GM23338 (cell line): ENCODE results near the gene QRICH1. TPM values are rescaled to one million over a fixed set of nuclear protein-coding genes. Genes with fewer than 3 reads are reported as not detected.

ENCODE experiments used
- ATAC-seq: fragments of 200-7000 bp; cut with Tn5 transposase; 3 replicates; pipeline ENCODE4 v1.9.1; 2020
- DNase-seq: peaks from one replicate; pipeline ENCODE4 v3.0.0-alpha.2; 2015; ENCODE audit warnings: low spot score
- H2AFZ ChIP-seq: fragments of 200-600 bp; sonication (generic); 2 replicates; pipeline ENCODE4 v1.8.0; 2016; ENCODE audit warnings: antibody characterized with exemption, mild to moderate bottlenecking, moderate library complexity
- H3F3A ChIP-seq: fragments of 200-600 bp; sonication (generic); replicated peaks from 2 replicates; pipeline ENCODE4 v1.8.0; 2017; ENCODE audit warnings: antibody characterized with exemption, mixed run types, low read depth
- H3K27ac ChIP-seq: fragments of 200-600 bp; sonication (generic); 2 replicates; pipeline ENCODE4 v1.6.1; 2016; ENCODE audit warnings: low read depth
- H3K27me3 ChIP-seq: fragments of 200-600 bp; sonication (generic); 2 replicates; pipeline ENCODE4 v1.8.0; 2016; ENCODE audit warnings: mild to moderate bottlenecking, mixed run types, moderate library complexity; ENCODE audit not compliant: insufficient read depth
- H3K36me3 ChIP-seq: fragments of 200-600 bp; sonication (generic); 2 replicates; pipeline ENCODE4 v1.8.0; 2016; ENCODE audit warnings: mild to moderate bottlenecking; ENCODE audit not compliant: insufficient read depth
- H3K4me1 ChIP-seq: fragments of 200-600 bp; sonication (generic); 2 replicates; pipeline ENCODE4 v1.8.0; 2016; ENCODE audit warnings: mild to moderate bottlenecking, moderate library complexity; ENCODE audit not compliant: insufficient read depth
- H3K4me2 ChIP-seq: fragments of 200-600 bp; sonication (generic); 2 replicates; pipeline ENCODE4 v1.7.1; 2017; ENCODE audit warnings: mixed run types
- H3K4me3 ChIP-seq: fragments of 200-600 bp; sonication (generic); 2 replicates; pipeline ENCODE4 v1.6.1; 2016; ENCODE audit warnings: mixed run types
- H3K79me2 ChIP-seq: fragments of 200-600 bp; sonication (generic); replicated peaks from 2 replicates; pipeline ENCODE4 v1.8.0; 2017; ENCODE audit warnings: mild to moderate bottlenecking; ENCODE audit not compliant: insufficient read depth
- H3K9me2 ChIP-seq: fragments of 200-600 bp; sonication (generic); 2 replicates; pipeline ENCODE4 v1.8.0; 2017; ENCODE audit not compliant: insufficient read depth
- H4K20me1 ChIP-seq: fragments of 200-600 bp; sonication (generic); replicated peaks from 2 replicates; pipeline ENCODE4 v1.8.0; 2017; ENCODE audit warnings: mild to moderate bottlenecking; ENCODE audit not compliant: insufficient read depth
- H3K27ac Mint-ChIP-seq: 2 replicates; pipeline ENCODE4 v1.8.0; 2020; ENCODE audit warnings: inconsistent platforms, mild to moderate bottlenecking, moderate library complexity, mixed read lengths
- H3K27me3 Mint-ChIP-seq: 3 replicates; pipeline ENCODE4 v1.8.0; 2022; ENCODE audit warnings: low read depth, mild to moderate bottlenecking, moderate library complexity, mixed read lengths, inconsistent platforms; ENCODE audit not compliant: insufficient read depth, poor library complexity
- H3K36me3 Mint-ChIP-seq: 3 replicates; pipeline ENCODE4 v1.8.0; 2021; ENCODE audit warnings: low read depth, mild to moderate bottlenecking, inconsistent platforms, moderate library complexity, mixed read lengths
- H3K4me1 Mint-ChIP-seq: 3 replicates; pipeline ENCODE4 v1.8.0; 2020; ENCODE audit warnings: mild to moderate bottlenecking, inconsistent platforms, mixed read lengths
- H3K4me3 Mint-ChIP-seq: 3 replicates; pipeline ENCODE4 v1.8.0; 2021; ENCODE audit warnings: moderate library complexity, mild to moderate bottlenecking, inconsistent platforms, mixed read lengths
- H3K9me3 Mint-ChIP-seq: 3 replicates; pipeline ENCODE4 v1.8.0; 2020; ENCODE audit warnings: moderate library complexity, mild to moderate bottlenecking, inconsistent platforms, mixed read lengths
- CREB1 ChIP-seq: fragments of 250-450 bp; sonication (Bioruptor Pico); IDR thresholded peaks from 2 replicates; pipeline ENCODE4 v1.5.0; 2020; ENCODE audit warnings: low read depth, mild to moderate bottlenecking, moderate library complexity
- CTCF ChIP-seq, 2 experiments: fragments of 200-600 bp in 1 of 2; sonication (generic) in 1 of 2; conservative IDR thresholded peaks; 2 replicates each; pipeline versions ENCODE4 v1.5.1 to v1.6.1; 2016 to 2017; ENCODE audit warnings: antibody characterized with exemption in 2 of 2, low read depth in 2 of 2, mild to moderate bottlenecking in 2 of 2, moderate library complexity in 1 of 2
- ETS1 ChIP-seq: IDR thresholded peaks from 2 replicates; pipeline ENCODE4 v1.6.1; 2016; ENCODE audit warnings: antibody characterized with exemption
- EZH2phosphoT487 ChIP-seq: fragments of 200-600 bp; sonication (generic); IDR thresholded peaks from one replicate; pipeline ENCODE4 v1.8.1; 2018; ENCODE audit warnings: antibody characterized with exemption; ENCODE audit not compliant: unreplicated experiment
- JUNB ChIP-seq: IDR thresholded peaks from one replicate; pipeline ENCODE4 v1.6.1; 2016; ENCODE audit warnings: antibody characterized with exemption; ENCODE audit not compliant: unreplicated experiment
- NANOG ChIP-seq: IDR thresholded peaks from 2 replicates; pipeline ENCODE4 v1.6.1; 2016; ENCODE audit warnings: antibody characterized with exemption, borderline replicate concordance
- REST ChIP-seq: IDR thresholded peaks from one replicate; pipeline ENCODE4 v1.6.1; 2018; ENCODE audit warnings: antibody characterized with exemption; ENCODE audit not compliant: unreplicated experiment
- STAT1 ChIP-seq: IDR thresholded peaks from one replicate; pipeline ENCODE4 v1.6.1; 2016; ENCODE audit warnings: antibody characterized with exemption; ENCODE audit not compliant: unreplicated experiment
- ZNF331 ChIP-seq: fragments of 250-450 bp; sonication (Bioruptor Pico); IDR thresholded peaks from 2 replicates; pipeline ENCODE4 v1.5.0; 2020; ENCODE audit warnings: low read depth, mild to moderate bottlenecking, moderate library complexity
- polyA plus RNA-seq: library from polyadenylated mRNA; unstranded; fragments of >200 nt; fragmentation: Nextera tagmentation; extraction: Ambion mirVana; gene quantifications from 2 replicates; pipeline ENCODE4 v1.2.1, GENCODE V29; 2016
- total RNA-seq: library from RNA; depleted of rRNA; stranded (reverse); fragments of >200 nt; shearing (Covaris generic); gene quantifications from 2 replicates; pipeline ENCODE4 v1.2.3, GENCODE V29; 2014
- TF ChIP-seq, protein P1 (sequence below): fragments of 250-450 bp; sonication (Bioruptor Pico); IDR thresholded peaks from 2 replicates; pipeline ENCODE4 v1.5.0; 2020; ENCODE audit warnings: mild to moderate bottlenecking, moderate library complexity

The QRICH1 gene
- total and polyA plus RNA-seq, 2 experiments from 2014 or later: 66.9 to 149 TPM

DNA sequence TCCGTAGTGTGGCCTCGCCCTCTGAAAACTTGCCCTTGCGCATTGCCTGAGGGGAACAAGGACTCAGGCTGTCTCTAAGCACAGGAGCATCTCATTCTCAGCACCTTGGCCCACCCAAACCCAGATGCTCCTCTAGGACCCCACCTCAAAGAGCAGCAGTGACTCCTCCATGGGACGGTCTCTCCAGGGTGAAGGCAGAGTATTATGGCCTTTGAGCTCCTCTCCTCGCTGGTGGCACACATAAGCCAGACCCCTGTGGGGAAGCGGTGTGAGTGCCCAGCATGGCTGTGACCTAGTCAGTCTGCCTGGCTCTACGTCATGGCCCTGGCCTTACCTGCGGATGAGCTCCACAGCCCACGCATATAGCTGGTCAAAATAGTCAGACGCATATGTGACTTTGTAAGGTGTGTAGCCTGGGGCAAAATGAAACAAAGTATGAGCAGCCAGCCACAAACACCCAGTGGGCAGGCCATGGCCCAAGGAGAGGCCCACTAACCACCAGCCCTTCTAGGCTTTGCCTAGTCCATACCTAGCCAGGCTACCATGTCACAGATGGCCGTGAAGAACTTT lies 6.3 kb upstream of the QRICH1 start (continued):
- TF ChIP-seq NANOG: no peak
- TF ChIP-seq CTCF (conservative IDR thresholded peaks at IDR 0.05; ENCODE audit: low read depth in 2 of 2): no peak

DNA sequence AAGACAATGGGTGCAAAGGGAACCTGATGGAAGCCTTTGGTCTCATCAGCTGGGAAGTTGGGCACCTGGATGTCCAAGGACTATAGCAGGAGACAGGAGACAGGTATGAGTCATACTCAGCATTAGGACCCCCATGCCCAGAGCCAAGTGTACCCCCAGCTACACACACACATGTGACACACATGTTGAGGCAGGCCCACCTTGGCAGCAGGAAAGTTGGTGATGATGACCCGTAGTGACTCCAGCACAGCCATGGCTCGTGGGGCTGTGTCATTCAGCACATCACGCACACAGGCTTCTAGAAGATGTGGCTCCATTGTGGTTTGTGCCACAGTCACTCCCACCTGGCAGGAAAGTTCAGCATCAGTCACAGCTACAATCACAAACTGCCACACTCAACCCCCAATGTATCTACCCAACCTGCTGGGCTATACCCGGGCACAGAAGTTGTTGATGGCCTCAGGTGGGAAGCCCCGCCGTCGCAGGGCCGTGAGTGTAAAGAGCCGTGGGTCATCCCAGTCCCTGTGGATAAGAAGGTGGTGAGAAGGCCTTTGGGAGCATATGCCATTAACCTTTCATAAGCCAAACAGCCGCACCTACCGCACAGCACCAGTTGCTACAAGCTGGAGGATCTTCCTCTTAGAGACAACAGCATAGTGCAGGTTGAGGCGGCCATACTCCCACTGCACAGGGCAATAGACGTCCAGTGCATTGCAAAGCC lies 5.2 kb upstream of the QRICH1 start:
- peaks cover 72% of the 10 kb centered on the region for H3K36me3 Mint-ChIP-seq
- H3K4me1 ChIP-seq: peaks cover 11% of the 10 kb centered on the region; the same call in 1 of the 2 replicates
- no peak overlapping the region for H3K27ac ChIP-seq
- DNase-seq: no peak
- H3K9me2 ChIP-seq: no peaks in the 10 kb centered on the region
- no peak overlapping the region for H3K27ac Mint-ChIP-seq
- H3K27me3 Mint-ChIP-seq: peaks cover 13% of the 10 kb centered on the region
- H3F3A ChIP-seq: peaks cover 21% of the 10 kb centered on the region
- no peak overlapping the region for H3K4me3 ChIP-seq
- peaks cover 31% of the 10 kb centered on the region for H3K36me3 ChIP-seq
- peaks cover 7% of the 10 kb centered on the region for H3K79me2 ChIP-seq
- 0 out of 2 replicates have a peak, but pooled peaks cover 2% of the 10 kb centered on the region for H4K20me1 ChIP-seq
- H2AFZ ChIP-seq: no peak overlapping the region
- H3K27me3 ChIP-seq: no peaks in the 10 kb centered on the region
- peaks cover 14% of the 10 kb centered on the region; the same call in 1 of the 3 replicates for H3K4me1 Mint-ChIP-seq
- H3K4me3 Mint-ChIP-seq: no peak overlapping the region
- H3K4me2 ChIP-seq: no peak overlapping the region
- H3K9me3 Mint-ChIP-seq: no peaks in the 10 kb centered on the region
- no peak for ATAC-seq
- TF ChIP-seq, protein P1, sequence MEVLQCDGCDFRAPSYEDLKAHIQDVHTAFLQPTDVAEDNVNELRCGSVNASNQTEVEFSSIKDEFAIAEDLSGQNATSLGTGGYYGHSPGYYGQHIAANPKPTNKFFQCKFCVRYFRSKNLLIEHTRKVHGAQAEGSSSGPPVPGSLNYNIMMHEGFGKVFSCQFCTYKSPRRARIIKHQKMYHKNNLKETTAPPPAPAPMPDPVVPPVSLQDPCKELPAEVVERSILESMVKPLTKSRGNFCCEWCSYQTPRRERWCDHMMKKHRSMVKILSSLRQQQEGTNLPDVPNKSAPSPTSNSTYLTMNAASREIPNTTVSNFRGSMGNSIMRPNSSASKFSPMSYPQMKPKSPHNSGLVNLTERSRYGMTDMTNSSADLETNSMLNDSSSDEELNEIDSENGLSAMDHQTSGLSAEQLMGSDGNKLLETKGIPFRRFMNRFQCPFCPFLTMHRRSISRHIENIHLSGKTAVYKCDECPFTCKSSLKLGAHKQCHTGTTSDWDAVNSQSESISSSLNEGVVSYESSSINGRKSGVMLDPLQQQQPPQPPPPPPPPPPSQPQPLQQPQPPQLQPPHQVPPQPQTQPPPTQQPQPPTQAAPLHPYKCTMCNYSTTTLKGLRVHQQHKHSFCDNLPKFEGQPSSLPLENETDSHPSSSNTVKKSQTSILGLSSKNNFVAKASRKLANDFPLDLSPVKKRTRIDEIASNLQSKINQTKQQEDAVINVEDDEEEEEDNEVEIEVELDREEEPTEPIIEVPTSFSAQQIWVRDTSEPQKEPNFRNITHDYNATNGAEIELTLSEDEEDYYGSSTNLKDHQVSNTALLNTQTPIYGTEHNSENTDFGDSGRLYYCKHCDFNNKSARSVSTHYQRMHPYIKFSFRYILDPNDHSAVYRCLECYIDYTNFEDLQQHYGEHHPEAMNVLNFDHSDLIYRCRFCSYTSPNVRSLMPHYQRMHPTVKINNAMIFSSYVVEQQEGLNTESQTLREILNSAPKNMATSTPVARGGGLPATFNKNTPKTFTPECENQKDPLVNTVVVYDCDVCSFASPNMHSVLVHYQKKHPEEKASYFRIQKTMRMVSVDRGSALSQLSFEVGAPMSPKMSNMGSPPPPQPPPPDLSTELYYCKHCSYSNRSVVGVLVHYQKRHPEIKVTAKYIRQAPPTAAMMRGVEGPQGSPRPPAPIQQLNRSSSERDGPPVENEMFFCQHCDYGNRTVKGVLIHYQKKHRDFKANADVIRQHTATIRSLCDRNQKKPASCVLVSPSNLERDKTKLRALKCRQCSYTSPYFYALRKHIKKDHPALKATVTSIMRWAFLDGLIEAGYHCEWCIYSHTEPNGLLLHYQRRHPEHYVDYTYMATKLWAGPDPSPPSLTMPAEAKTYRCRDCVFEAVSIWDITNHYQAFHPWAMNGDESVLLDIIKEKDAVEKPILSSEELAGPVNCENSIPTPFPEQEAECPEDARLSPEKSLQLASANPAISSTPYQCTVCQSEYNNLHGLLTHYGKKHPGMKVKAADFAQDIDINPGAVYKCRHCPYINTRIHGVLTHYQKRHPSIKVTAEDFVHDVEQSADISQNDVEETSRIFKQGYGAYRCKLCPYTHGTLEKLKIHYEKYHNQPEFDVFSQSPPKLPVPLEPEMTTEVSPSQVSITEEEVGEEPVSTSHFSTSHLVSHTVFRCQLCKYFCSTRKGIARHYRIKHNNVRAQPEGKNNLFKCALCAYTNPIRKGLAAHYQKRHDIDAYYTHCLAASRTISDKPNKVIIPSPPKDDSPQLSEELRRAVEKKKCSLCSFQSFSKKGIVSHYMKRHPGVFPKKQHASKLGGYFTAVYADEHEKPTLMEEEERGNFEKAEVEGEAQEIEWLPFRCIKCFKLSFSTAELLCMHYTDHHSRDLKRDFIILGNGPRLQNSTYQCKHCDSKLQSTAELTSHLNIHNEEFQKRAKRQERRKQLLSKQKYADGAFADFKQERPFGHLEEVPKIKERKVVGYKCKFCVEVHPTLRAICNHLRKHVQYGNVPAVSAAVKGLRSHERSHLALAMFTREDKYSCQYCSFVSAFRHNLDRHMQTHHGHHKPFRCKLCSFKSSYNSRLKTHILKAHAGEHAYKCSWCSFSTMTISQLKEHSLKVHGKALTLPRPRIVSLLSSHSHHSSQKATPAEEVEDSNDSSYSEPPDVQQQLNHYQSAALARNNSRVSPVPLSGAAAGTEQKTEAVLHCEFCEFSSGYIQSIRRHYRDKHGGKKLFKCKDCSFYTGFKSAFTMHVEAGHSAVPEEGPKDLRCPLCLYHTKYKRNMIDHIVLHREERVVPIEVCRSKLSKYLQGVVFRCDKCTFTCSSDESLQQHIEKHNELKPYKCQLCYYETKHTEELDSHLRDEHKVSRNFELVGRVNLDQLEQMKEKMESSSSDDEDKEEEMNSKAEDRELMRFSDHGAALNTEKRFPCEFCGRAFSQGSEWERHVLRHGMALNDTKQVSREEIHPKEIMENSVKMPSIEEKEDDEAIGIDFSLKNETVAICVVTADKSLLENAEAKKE (CRISPR knock-in tag): no peak
- TF ChIP-seq REST: no peak
- TF ChIP-seq JUNB: no peak
- TF ChIP-seq EZH2phosphoT487: no peak
- no peak for TF ChIP-seq ZNF331 (CRISPR knock-in tag)
- TF ChIP-seq ETS1: no peak
- no peak for TF ChIP-seq STAT1
- no peak for TF ChIP-seq CREB1 (CRISPR knock-in tag)
